Upper lobe of left lung (tissue), 6 donors: ENCODE data around the gene KIF4A. TPM values are rescaled to one million over a fixed set of nuclear protein-coding genes. Genes with fewer than 3 reads are reported as not detected.
A peak's percentile ranks its signal among the peaks of the same experiment; 100 is the strongest.

Experiments
- ATAC-seq, 2 donors: fragments of 200-7000 bp; cut with Tn5 transposase; one replicate each; pipeline ENCODE4 v1.9.1; 2022; ENCODE audit warnings: mild to moderate bottlenecking in 2 of 2, moderate library complexity in 2 of 2; ENCODE audit not compliant: low FRiP score in 2 of 2
- DNase-seq, 2 donors: peaks; one replicate each; pipeline ENCODE4 v3.0.0-alpha.2; 2019 to 2020
- H3K27ac ChIP-seq, 4 donors: fragments of 200-600 bp; sonication (generic); one replicate each; pipeline ENCODE4 v1.5.1; 2016 to 2019
- H3K27me3 ChIP-seq, 4 donors: fragments of 200-600 bp; sonication (generic); one replicate each; pipeline ENCODE4 v1.5.1; 2017 to 2019
- H3K36me3 ChIP-seq, 4 donors: fragments of 200-600 bp; sonication (generic); one replicate each; pipeline ENCODE4 v1.5.1; 2016 to 2019
- H3K4me1 ChIP-seq, 4 donors: fragments of 200-600 bp; sonication (generic); one replicate each; pipeline ENCODE4 v1.5.1; 2018 to 2019
- H3K4me3 ChIP-seq, 4 donors: fragments of 200-600 bp; sonication (generic); one replicate each; pipeline ENCODE4 v1.5.1; 2017 to 2019; ENCODE audit warnings: mild to moderate bottlenecking in 2 of 4, moderate library complexity in 1 of 4
- H3K9me3 ChIP-seq, 4 donors: fragments of 200-600 bp; sonication (generic); one replicate each; pipeline ENCODE4 v1.5.1; 2018 to 2019
- CTCF ChIP-seq, 6 experiments: fragments of 450-650 bp in 4 of 6; fragments of 200-600 bp in 2 of 6; sonication (generic) in 2 of 6; IDR thresholded peaks; one replicate each; pipeline ENCODE4 v1.5.1; 2016 to 2019; ENCODE audit warnings: antibody characterized with exemption in 6 of 6
- EP300 ChIP-seq, 4 donors: sonication (generic); formaldehyde crosslinking; IDR thresholded peaks; one replicate each; pipeline ENCODE4 v1.5.1; 2017; ENCODE audit warnings: antibody characterized with exemption in 4 of 4, control low read depth in 2 of 4
- POLR2A ChIP-seq, 4 donors: fragments of 450-650 bp; IDR thresholded peaks; one replicate each; pipeline ENCODE4 v1.5.1; 2016 to 2017; ENCODE audit warnings: antibody characterized with exemption in 4 of 4, mild to moderate bottlenecking in 2 of 4
- POLR2AphosphoS5 ChIP-seq, 2 donors: sonication (generic); formaldehyde crosslinking; IDR thresholded peaks; one replicate each; pipeline ENCODE4 v1.5.1; 2017; ENCODE audit warnings: antibody characterized with exemption in 2 of 2
- WGBS, 2 donors: methylation state at CpG; one replicate each; pipeline ENCODE4 v1.1.5; 2017 to 2018; 5-methylcytosine and 5-hydroxymethylcytosine counted together
- total RNA-seq, 6 donors: library from RNA; depleted of rRNA in 4 of 6; stranded (reverse); fragments of >200 nt in 4 of 6; gene quantifications; one replicate each; pipeline versions ENCODE4 v1.1.0 to v1.2.1, GENCODE V29; 2016 to 2021
- donor health status: DM: no; HTN: no; CAD: no; lungs with moderate emphysema.
- donor health status: DM: no; HTN: yes; CAD: no; lungs with severe emphysema.

KIF4A gene
- total RNA-seq, 6 donors from 2014 or later = under 0.01 to 2.6 (median 0.69) TPM

GRCh38 chrX:70433848-70434351, 144.0 kb downstream of the KIF4A start:
- H3K4me1 ChIP-seq = peaks cover 0 to 3% (median 0%) of the 10 kb centered on the region in 4 donors
- DNase-seq (peak; percentile 72 to 90), ATAC-seq (peak; percentile 88 to 93)
- WGBS, 2 donors = 2 to 26% methylated on average over 7 to 22 of the region's 37 CpGs
- H3K36me3 ChIP-seq = no peaks in the 10 kb centered on the region
- no peaks in the 10 kb centered on the region for H3K9me3 ChIP-seq
- H3K4me3 ChIP-seq = peak overlapping the region; percentile 34 to 70 (median 62)
- H3K27ac ChIP-seq = peak overlapping the region; percentile 53 to 78 (median 64)
- TF ChIP-seq POLR2A (IDR thresholded peaks at IDR 0.05) (no peak), EP300 (IDR thresholded peaks at IDR 0.05) (no peak), CTCF (IDR thresholded peaks at IDR 0.05) (peak; percentile 43 to 83 (median 73)), POLR2AphosphoS5 (IDR thresholded peaks at IDR 0.05) (no peak)
- H3K27me3 ChIP-seq = peaks cover 0 to 9% (median 0%) of the 10 kb centered on the region in 4 donors

GRCh38 chrX:70434352-70434866, 144.5 kb downstream of the KIF4A start:
- WGBS, 2 donors = 4 to 19% methylated on average over 4 to 32 of the region's 45 CpGs
- Histone ChIP-seq H3K4me1 (peaks cover 0 to 3% (median 0%) of the 10 kb centered on the region in 4 donors), H3K27me3 (peaks cover 0 to 9% (median 0%) of the 10 kb centered on the region in 4 donors), H3K4me3 (peak overlapping the region; percentile 34 to 70 (median 62)), H3K9me3 (no peaks in the 10 kb centered on the region), H3K36me3 (no peaks in the 10 kb centered on the region), H3K27ac (peak overlapping the region; percentile 53 to 78 (median 64))
- TF ChIP-seq CTCF (IDR thresholded peaks at IDR 0.05) (no peak), EP300 (IDR thresholded peaks at IDR 0.05) (no peak), POLR2AphosphoS5 (IDR thresholded peaks at IDR 0.05) (peak; percentile 25 to 61), POLR2A (IDR thresholded peaks at IDR 0.05) (peak in 1 of 4 donors; percentile 27)
- ATAC-seq (peak; percentile 73 to 94), DNase-seq (peak; percentile 88 to 91)

GRCh38 chrX:70434914-70435586, 145.1 kb downstream of the KIF4A start:
- 10 to 49% methylated on average over 7 to 17 of the region's 17 CpGs for WGBS, 2 donors
- no peak for DNase-seq

GRCh38 chrX:70436343-70436742, 146.4 kb downstream of the KIF4A start:
- WGBS, 2 donors = 41 to 68% methylated on average over 4 to 16 of the region's 16 CpGs
- H3K4me1 ChIP-seq = peaks cover 0 to 3% (median 0%) of the 10 kb centered on the region in 4 donors
- H3K27ac ChIP-seq = no peak overlapping the region
- ATAC-seq (no peak), DNase-seq (no peak)
- no peaks in the 10 kb centered on the region for H3K9me3 ChIP-seq
- no peak for TF ChIP-seq POLR2A (IDR thresholded peaks at IDR 0.05)
- no peak for TF ChIP-seq EP300 (IDR thresholded peaks at IDR 0.05)
- no peak for TF ChIP-seq CTCF (IDR thresholded peaks at IDR 0.05)
- no peak for TF ChIP-seq POLR2AphosphoS5 (IDR thresholded peaks at IDR 0.05)
- peaks cover 0 to 9% (median 0%) of the 10 kb centered on the region in 4 donors for H3K27me3 ChIP-seq
- H3K36me3 ChIP-seq = no peaks in the 10 kb centered on the region
- H3K4me3 ChIP-seq = no peak overlapping the region

More at GRCh38 chrX:70434914-70435586, 145.1 kb downstream of the KIF4A start:
- TF ChIP-seq POLR2A (IDR thresholded peaks at IDR 0.05) (no peak), CTCF (IDR thresholded peaks at IDR 0.05) (no peak), POLR2AphosphoS5 (IDR thresholded peaks at IDR 0.05) (no peak), EP300 (IDR thresholded peaks at IDR 0.05) (no peak)
- no peak for ATAC-seq
- peak overlapping the region in 3 of 4 donors; percentile 60 to 70 (median 64) for H3K4me3 ChIP-seq
- no peaks in the 10 kb centered on the region for H3K9me3 ChIP-seq
- H3K27me3 ChIP-seq = peaks cover 0 to 9% (median 0%) of the 10 kb centered on the region in 4 donors
- peak overlapping the region in 2 of 4 donors; percentile 35 to 71 for H3K27ac ChIP-seq
- H3K4me1 ChIP-seq = peaks cover 0 to 3% (median 0%) of the 10 kb centered on the region in 4 donors
- H3K36me3 ChIP-seq = no peaks in the 10 kb centered on the region
